H9 (cell line): ENCODE results near the gene RHBDF1. TPM values are rescaled to one million over a fixed set of nuclear protein-coding genes. Genes with fewer than 3 reads are reported as not detected.

Experiments used
- DNase-seq: peaks from one replicate; pipeline ENCODE4 v3.0.0-alpha.2; 2017
- H2AFZ ChIP-seq: one replicate; pipeline ENCODE4 v1.6.1; 2013; ENCODE audit warnings: mild to moderate bottlenecking, low read length, control low read depth, moderate library complexity
- H2AK5ac ChIP-seq: 2 replicates; pipeline ENCODE4 v1.6.1; 2013; ENCODE audit warnings: low read length, control low read depth, mixed read lengths; ENCODE audit not compliant: insufficient read length
- H2BK120ac ChIP-seq: one replicate; pipeline ENCODE4 v1.6.1; 2013; ENCODE audit warnings: low read depth, mild to moderate bottlenecking, low read length, control low read depth, inconsistent platforms; ENCODE audit not compliant: poor library complexity, severe bottlenecking
- H2BK12ac ChIP-seq: 2 replicates; pipeline ENCODE4 v1.6.1; 2013; ENCODE audit warnings: low read length, control low read depth, mixed read lengths, low read depth; ENCODE audit not compliant: insufficient read length
- H2BK15ac ChIP-seq: 2 replicates; pipeline ENCODE4 v1.6.1; 2013; ENCODE audit warnings: low read depth, low read length, control low read depth
- H2BK20ac ChIP-seq: one replicate; pipeline ENCODE4 v1.6.1; 2013; ENCODE audit warnings: low read depth, mild to moderate bottlenecking, low read length, control low read depth, inconsistent platforms; ENCODE audit not compliant: poor library complexity, severe bottlenecking
- H2BK5ac ChIP-seq: 2 replicates; pipeline ENCODE4 v1.6.1; 2013; ENCODE audit warnings: low read length, control low read depth, mixed read lengths; ENCODE audit not compliant: insufficient read length
- H3K14ac ChIP-seq: 2 replicates; pipeline ENCODE4 v1.6.1; 2013; ENCODE audit warnings: low read length, control low read depth; ENCODE audit not compliant: insufficient read depth
- H3K18ac ChIP-seq: 2 replicates; pipeline ENCODE4 v1.6.1; 2013; ENCODE audit warnings: low read depth, mild to moderate bottlenecking, mixed read lengths, low read length, control low read depth; ENCODE audit not compliant: insufficient read length
- H3K23ac ChIP-seq: 2 replicates; pipeline ENCODE4 v1.6.1; 2013; ENCODE audit warnings: low read length, control low read depth, mixed read lengths, low read depth; ENCODE audit not compliant: insufficient read length
- H3K23me2 ChIP-seq: 2 replicates; pipeline ENCODE4 v1.6.1; 2013; ENCODE audit warnings: low read depth, mild to moderate bottlenecking, mixed read lengths, low read length, control low read depth; ENCODE audit not compliant: insufficient read length, poor library complexity, severe bottlenecking
- H3K27ac ChIP-seq: 2 replicates; pipeline ENCODE4 v1.5.1; 2013; ENCODE audit warnings: low read length, control low read depth, mixed read lengths, low read depth; ENCODE audit not compliant: insufficient read length
- H3K27me3 ChIP-seq: 2 replicates; pipeline ENCODE4 v1.6.1; 2013; ENCODE audit warnings: low read length, control low read depth, inconsistent platforms; ENCODE audit not compliant: insufficient read depth
- H3K4ac ChIP-seq: 2 replicates; pipeline ENCODE4 v1.6.1; 2013; ENCODE audit warnings: low read depth, mild to moderate bottlenecking, control low read depth, inconsistent platforms, low read length, moderate library complexity
- H3K4me1 ChIP-seq: 2 replicates; pipeline ENCODE4 v1.6.1; 2013; ENCODE audit warnings: low read length, control low read depth, inconsistent platforms; ENCODE audit not compliant: insufficient read depth
- H3K4me2 ChIP-seq: 2 replicates; pipeline ENCODE4 v1.6.1; 2013; ENCODE audit warnings: low read length, control low read depth, mixed read lengths; ENCODE audit not compliant: insufficient read length, insufficient read depth
- H3K56ac ChIP-seq: 2 replicates; pipeline ENCODE4 v1.6.1; 2013; ENCODE audit warnings: low read depth, mild to moderate bottlenecking, mixed read lengths, low read length, control low read depth; ENCODE audit not compliant: insufficient read length
- H3K79me1 ChIP-seq: 2 replicates; pipeline ENCODE4 v1.6.1; 2013; ENCODE audit warnings: low read depth, mild to moderate bottlenecking, moderate library complexity, low read length, control low read depth, inconsistent platforms; ENCODE audit not compliant: insufficient read depth, poor library complexity, severe bottlenecking
- H3K79me2 ChIP-seq: 2 replicates; pipeline ENCODE4 v1.6.1; 2013; ENCODE audit warnings: low read length, control low read depth, inconsistent platforms; ENCODE audit not compliant: insufficient read depth
- H3K9ac ChIP-seq: 2 replicates; pipeline ENCODE4 v1.6.1; 2013; ENCODE audit warnings: low read length, control low read depth, mixed read lengths; ENCODE audit not compliant: insufficient read length; ENCODE audit errors: extremely low read depth
- H3K9me3 ChIP-seq: one replicate; pipeline ENCODE4 v1.6.1; 2013; ENCODE audit warnings: low read depth, low read length, inconsistent platforms; ENCODE audit not compliant: control insufficient read depth
- H3T11ph ChIP-seq: one replicate; pipeline ENCODE4 v1.6.1; 2013; ENCODE audit warnings: mild to moderate bottlenecking, low read length, control low read depth, inconsistent platforms
- H4K20me1 ChIP-seq: one replicate; pipeline ENCODE4 v1.6.1; 2013; ENCODE audit not compliant: control insufficient read depth, insufficient read length, insufficient read depth
- H4K5ac ChIP-seq: 2 replicates; pipeline ENCODE4 v1.6.1; 2013; ENCODE audit warnings: low read depth, mild to moderate bottlenecking, mixed read lengths, low read length, control low read depth; ENCODE audit not compliant: insufficient read length
- H4K8ac ChIP-seq: replicated peaks from 2 replicates; pipeline ENCODE4 v1.6.1; 2013; ENCODE audit warnings: low read length, control low read depth, mixed read lengths, low read depth; ENCODE audit not compliant: insufficient read length
- H4K91ac ChIP-seq: 2 replicates; pipeline ENCODE4 v1.6.1; 2013; ENCODE audit warnings: low read depth, mild to moderate bottlenecking, moderate library complexity, mixed read lengths, low read length, control low read depth; ENCODE audit not compliant: insufficient read length
- H3K27ac Mint-ChIP-seq, 3 experiments: 2 replicates in 2 of 3; 3 replicates in 1 of 3; pipeline ENCODE4 v1.8.0; 2020 to 2021; ENCODE audit warnings: mixed read lengths in 3 of 3, mild to moderate bottlenecking in 1 of 3, moderate library complexity in 1 of 3
- H3K27me3 Mint-ChIP-seq: 2 replicates; pipeline ENCODE4 v1.8.0; 2021; ENCODE audit warnings: low read depth, mild to moderate bottlenecking, moderate library complexity, mixed read lengths
- H3K36me3 Mint-ChIP-seq, 3 experiments: 2 replicates in 2 of 3; 3 replicates in 1 of 3; pipeline ENCODE4 v1.8.0; 2020 to 2021; ENCODE audit warnings: low read depth in 3 of 3, mixed read lengths in 3 of 3; ENCODE audit not compliant: insufficient read depth in 1 of 3
- H3K4me1 Mint-ChIP-seq, 2 experiments: 2 replicates each; pipeline ENCODE4 v1.8.0; 2020; ENCODE audit warnings: mixed read lengths in 2 of 2
- H3K4me3 Mint-ChIP-seq, 2 experiments: 2 replicates in 1 of 2; 3 replicates in 1 of 2; pipeline ENCODE4 v1.8.0; 2020 to 2021; ENCODE audit warnings: mild to moderate bottlenecking in 2 of 2, mixed read lengths in 2 of 2, moderate library complexity in 1 of 2
- H3K9me3 Mint-ChIP-seq, 2 experiments: 2 replicates in 1 of 2; 3 replicates in 1 of 2; pipeline ENCODE4 v1.8.0; 2020; ENCODE audit warnings: mild to moderate bottlenecking in 2 of 2, mixed read lengths in 2 of 2, moderate library complexity in 1 of 2
- WGBS: extraction: QIAGEN DNeasy Blood & Tissue Kit; methylation state at CpG from one replicate; pipeline ENCODE4 v1.1.7; 2013; ENCODE audit warnings: missing lambda C conversion rate, low lambda C conversion rate, mixed read lengths; ENCODE audit not compliant: insufficient read length; ENCODE audit errors: extremely low coverage; 5-methylcytosine and 5-hydroxymethylcytosine counted together
- total RNA-seq: library from RNA; stranded (reverse); gene quantifications from 2 replicates; pipeline ENCODE4 v1.2.1, GENCODE V29; 2021
- TF ChIP-seq, protein P1 (sequence below): fragments of 200-600 bp; sonication (generic); conservative IDR thresholded peaks from 3 replicates; pipeline ENCODE4 v1.8.0; 2021; ENCODE audit warnings: antibody characterized with exemption, mild to moderate bottlenecking

RHBDF1 gene
- total RNA-seq, 1 experiment from 2014 or later, result 34.6 TPM

- Histone ChIP-seq H3K4me2 (no peak overlapping the region), H3K79me2 (no peaks in the 10 kb centered on the region; the same call in 1 of the 2 replicates), H4K20me1 (no peaks in the 10 kb centered on the region), H2BK20ac (no peak overlapping the region), H2AFZ (no peak overlapping the region), H3K4me1 (peaks cover 3% of the 10 kb centered on the region; the same call in 1 of the 2 replicates), H2BK5ac (no peak overlapping the region), H3K23ac (no peak overlapping the region), H2BK120ac (no peak overlapping the region), H4K91ac (no peak overlapping the region), H2BK15ac (no peak overlapping the region), H3K9ac (no peak overlapping the region), H3K18ac (no peak overlapping the region), H3K56ac (no peak overlapping the region), H2BK12ac (no peak overlapping the region), H3K9me3 (no peaks in the 10 kb centered on the region), H3K27me3 (no peaks in the 10 kb centered on the region), H4K8ac (no peak overlapping the region), H3T11ph (no peak overlapping the region), H4K5ac (no peak overlapping the region), H3K27ac (no peak overlapping the region), H2AK5ac (no peak overlapping the region), H3K79me1 (no peaks in the 10 kb centered on the region), H3K14ac (no peak overlapping the region; the same call in 1 of the 2 replicates), H3K23me2 (peaks cover 10% of the 10 kb centered on the region), H3K4ac (no peak overlapping the region)
- H3K27ac Mint-ChIP-seq, result peak overlapping the region in 2 of 3 experiments; percentile 64 to 74; a peak in 2 of 7 replicates
- no CpG with 5 or more reads among the region's 27 CpGs for WGBS
- TF ChIP-seq, protein P1, sequence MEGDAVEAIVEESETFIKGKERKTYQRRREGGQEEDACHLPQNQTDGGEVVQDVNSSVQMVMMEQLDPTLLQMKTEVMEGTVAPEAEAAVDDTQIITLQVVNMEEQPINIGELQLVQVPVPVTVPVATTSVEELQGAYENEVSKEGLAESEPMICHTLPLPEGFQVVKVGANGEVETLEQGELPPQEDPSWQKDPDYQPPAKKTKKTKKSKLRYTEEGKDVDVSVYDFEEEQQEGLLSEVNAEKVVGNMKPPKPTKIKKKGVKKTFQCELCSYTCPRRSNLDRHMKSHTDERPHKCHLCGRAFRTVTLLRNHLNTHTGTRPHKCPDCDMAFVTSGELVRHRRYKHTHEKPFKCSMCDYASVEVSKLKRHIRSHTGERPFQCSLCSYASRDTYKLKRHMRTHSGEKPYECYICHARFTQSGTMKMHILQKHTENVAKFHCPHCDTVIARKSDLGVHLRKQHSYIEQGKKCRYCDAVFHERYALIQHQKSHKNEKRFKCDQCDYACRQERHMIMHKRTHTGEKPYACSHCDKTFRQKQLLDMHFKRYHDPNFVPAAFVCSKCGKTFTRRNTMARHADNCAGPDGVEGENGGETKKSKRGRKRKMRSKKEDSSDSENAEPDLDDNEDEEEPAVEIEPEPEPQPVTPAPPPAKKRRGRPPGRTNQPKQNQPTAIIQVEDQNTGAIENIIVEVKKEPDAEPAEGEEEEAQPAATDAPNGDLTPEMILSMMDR, result no peak
- no peak overlapping the region for H3K4me3 Mint-ChIP-seq
- H3K9me3 Mint-ChIP-seq, result no peaks in the 10 kb centered on the region
- peaks cover 1% of the 10 kb centered on the region; the same call in 1 of the 2 replicates for H3K27me3 Mint-ChIP-seq
- peaks cover 3 to 8% (median 5%) of the 10 kb centered on the region in 3 experiments; a peak in 5 of 7 replicates for H3K36me3 Mint-ChIP-seq
- H3K4me1 Mint-ChIP-seq, result peaks cover 25 to 33% of the 10 kb centered on the region in 2 experiments
- no peak for DNase-seq
These were observed 4.3 kb downstream of the RHBDF1 start for GRCh38 chr16:67884-68789.
